Fibroblast of the aortic adventitia (primary cell): ENCODE measurements around the gene TBX1. TPM values are rescaled to one million over a fixed set of nuclear protein-coding genes. Genes with fewer than 3 reads are reported as not detected.

Experiments
- DNase-seq: peaks from one replicate; pipeline ENCODE4 v3.0.0-alpha.2; 2010; ENCODE audit warnings: low read depth
- H3K4me3 ChIP-seq: 2 replicates; pipeline ENCODE4 v1.5.1; 2011; ENCODE audit warnings: low read depth, mild to moderate bottlenecking, control low read depth, low read length, moderate library complexity
- total RNA-seq: library from RNA; depleted of rRNA; stranded (reverse); fragments of >200 nt; gene quantifications from 2 replicates; pipeline ENCODE4 v1.2.3, GENCODE V29; 2012; ENCODE audit warnings: low replicate concordance
- TF ChIP-seq, protein P1 (sequence below): IDR thresholded peaks from 2 replicates; pipeline ENCODE4 v1.5.1; 2011; ENCODE audit warnings: mild to moderate bottlenecking, low read length, control low read depth, inconsistent platforms; ENCODE audit not compliant: insufficient read depth

Gene TBX1
- total RNA-seq, 1 donor = 2.8 TPM

DNA sequence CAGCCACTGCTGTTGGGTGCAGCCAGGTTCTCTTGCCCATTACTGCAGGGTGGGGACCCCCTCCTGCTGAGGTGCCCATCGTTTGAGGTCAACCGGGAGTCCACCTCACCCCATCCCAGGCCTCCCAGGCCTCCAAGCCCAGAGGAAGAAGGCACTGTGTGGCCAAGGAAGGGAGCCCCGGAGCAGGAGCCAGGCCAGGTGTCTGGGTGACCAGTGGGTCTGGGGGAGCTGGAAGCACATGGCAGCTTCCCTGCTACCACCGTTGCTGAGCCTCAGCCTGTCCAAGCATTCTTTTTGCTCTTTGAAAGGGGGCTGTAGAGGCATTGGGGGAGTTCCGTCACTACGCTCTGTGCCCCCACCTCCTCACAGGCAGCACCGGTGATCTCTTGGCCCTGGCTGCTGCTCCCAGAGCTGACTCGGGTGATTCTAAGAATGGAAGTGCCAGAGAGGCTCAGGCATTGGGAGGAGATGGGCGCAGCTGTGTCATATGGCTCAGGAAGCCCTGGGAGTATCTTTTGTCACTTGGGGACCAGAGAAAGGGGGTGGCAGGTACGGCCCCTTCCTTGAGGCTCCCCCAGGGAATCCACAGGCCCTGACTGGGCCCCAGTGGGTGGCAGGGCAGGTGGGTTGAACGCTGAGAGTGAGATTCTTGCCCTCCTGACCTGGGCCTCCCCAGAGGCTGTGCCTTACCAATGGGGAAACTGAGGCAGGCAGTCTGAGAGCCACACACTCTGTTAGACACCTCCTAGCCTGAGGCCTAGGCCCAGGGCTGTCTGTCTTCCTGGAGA lies 44.3 kb upstream of the TBX1 start:
- TF ChIP-seq, protein P1, sequence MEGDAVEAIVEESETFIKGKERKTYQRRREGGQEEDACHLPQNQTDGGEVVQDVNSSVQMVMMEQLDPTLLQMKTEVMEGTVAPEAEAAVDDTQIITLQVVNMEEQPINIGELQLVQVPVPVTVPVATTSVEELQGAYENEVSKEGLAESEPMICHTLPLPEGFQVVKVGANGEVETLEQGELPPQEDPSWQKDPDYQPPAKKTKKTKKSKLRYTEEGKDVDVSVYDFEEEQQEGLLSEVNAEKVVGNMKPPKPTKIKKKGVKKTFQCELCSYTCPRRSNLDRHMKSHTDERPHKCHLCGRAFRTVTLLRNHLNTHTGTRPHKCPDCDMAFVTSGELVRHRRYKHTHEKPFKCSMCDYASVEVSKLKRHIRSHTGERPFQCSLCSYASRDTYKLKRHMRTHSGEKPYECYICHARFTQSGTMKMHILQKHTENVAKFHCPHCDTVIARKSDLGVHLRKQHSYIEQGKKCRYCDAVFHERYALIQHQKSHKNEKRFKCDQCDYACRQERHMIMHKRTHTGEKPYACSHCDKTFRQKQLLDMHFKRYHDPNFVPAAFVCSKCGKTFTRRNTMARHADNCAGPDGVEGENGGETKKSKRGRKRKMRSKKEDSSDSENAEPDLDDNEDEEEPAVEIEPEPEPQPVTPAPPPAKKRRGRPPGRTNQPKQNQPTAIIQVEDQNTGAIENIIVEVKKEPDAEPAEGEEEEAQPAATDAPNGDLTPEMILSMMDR = no peak
- DNase-seq = no peak
- H3K4me3 ChIP-seq = no peak overlapping the region

DNA sequence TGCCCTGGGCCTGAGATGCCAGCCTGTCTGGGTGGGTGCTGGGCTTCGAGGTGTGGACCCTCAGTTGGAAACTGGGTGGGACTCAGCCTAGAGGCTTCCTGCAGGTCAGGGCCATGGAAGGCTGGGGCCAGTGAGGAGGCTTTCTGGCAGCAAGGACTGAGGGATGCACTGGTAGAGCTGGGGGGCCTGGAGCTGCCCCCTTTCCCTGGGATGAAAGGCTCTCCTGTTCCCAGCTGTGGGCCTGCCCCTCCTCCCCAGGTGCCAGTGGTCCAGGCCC lies 43.8 kb upstream of the TBX1 start:
- TF ChIP-seq, protein P1 = no peak
- DNase-seq = no peak
- H3K4me3 ChIP-seq = no peak overlapping the region

DNA sequence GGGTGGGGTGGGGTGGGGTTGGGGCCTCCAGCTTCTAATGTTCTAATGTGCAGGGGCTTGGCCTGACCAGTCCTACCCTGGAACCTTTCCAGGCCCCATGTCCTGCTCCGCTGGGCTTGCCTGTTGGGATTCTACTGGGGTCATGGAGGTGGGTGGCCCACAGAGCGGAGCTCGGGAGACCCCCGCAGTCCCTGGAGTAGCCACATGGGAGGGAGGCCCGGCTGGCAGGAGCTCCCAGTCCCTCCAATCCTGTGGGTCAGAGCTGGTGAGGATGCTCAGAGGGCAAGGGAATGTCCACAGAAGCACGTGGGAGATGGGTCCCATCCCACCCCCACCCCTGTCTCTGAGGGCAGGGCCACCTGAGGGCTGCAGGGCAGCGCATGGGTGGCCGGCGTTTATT lies 43.4 kb upstream of the TBX1 start:
- TF ChIP-seq, protein P1 = no peak
- no peak overlapping the region for H3K4me3 ChIP-seq
- no peak for DNase-seq

DNA sequence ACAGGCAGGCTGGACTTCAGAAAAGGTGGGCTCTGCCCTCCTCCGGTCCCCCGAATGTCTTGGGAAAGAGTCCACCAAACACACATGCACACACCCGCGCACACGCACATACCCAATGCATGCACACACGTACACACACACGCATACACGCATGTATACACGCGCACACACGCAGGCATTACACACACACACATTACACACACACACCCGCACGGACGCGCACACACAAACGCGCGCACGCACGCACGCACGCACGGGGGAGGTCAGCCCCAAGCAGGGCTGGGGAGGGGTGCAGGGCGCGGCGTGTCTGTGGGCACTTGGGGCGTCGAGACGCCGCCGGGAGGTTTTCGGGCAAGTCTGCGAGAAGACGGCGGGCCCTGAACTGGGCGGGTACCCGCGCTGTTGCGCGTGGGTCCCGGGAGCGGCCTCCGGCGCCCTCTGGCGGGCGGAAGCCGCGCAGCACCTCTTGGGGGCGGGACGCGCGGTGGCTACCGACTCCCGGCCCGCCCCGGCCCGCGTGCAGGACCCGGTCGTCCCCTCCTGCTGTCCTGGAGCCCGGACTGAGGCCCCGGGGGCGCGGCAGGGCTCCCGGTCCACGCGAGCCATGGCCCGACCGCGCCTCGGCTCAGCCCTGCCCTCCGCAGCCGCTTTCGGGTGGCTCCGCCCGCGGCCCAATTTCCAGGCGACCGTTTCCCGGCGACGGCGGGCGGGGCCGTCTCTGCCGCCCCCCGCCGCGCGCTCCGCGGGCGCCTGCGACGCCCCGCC lies 42.7 kb upstream of the TBX1 start:
- peak overlapping the region; percentile 68 for H3K4me3 ChIP-seq
- TF ChIP-seq, protein P1 = peak; percentile 74
- peak; percentile 61 for DNase-seq

DNA sequence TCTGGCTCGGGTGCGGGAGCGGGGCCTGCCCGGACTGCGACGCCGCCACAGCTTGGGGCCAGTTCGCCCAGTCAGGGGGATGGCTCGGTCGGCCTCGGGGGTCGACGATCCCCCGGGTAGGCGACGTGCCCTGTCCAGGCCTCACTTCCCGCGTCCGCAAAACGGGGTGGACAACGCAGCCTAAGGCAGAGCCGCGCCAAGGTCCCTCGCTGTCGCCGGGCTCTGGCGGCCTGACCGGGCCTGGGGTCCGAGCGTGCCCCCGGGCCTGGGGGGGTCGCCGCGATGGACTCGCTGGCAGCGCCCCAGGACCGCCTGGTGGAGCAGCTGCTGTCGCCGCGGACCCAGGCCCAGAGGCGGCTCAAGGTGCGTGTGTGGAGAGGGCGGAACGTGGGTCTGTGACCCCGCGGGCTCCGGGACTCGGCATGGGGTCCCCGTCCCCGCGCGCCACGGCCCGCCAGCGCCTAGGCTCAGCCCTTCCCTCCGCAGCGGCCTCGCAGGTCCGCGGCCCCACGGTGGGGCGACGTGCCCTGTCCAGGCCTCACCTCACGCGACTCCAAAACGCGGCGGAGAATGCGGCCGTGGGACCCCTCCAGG lies 42.0 kb upstream of the TBX1 start:
- H3K4me3 ChIP-seq = peak overlapping the region; percentile 68
- TF ChIP-seq, protein P1 = no peak
- no peak for DNase-seq

DNA sequence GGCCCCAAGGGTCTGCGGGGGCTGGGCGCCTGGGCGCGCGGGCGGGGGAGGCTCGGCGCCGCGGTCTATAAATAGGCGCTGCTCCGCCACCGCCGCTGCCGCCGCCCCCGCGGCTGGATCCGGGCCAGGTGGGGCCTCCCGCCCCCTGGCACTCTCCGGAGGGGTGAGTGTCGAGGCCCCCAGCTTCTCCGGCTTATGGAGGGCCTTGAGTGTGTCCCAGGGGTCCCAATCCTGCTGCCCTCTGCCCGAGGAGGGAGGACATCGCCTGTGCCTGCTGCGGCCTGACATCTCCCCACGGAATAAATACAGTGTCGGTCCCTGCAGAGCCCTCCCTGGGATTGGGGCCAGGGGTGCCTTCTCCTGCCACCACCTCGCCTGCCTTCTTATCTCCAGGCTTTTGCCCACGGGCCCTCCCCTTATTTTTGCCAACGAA lies 41.5 kb upstream of the TBX1 start:
- DNase-seq = no peak
- H3K4me3 ChIP-seq = peak overlapping the region; percentile 68
- TF ChIP-seq, protein P1 = no peak
